ENCODE results near the gene MACROH2A2. TPM values are rescaled to one million over a fixed set of nuclear protein-coding genes. Genes with fewer than 3 reads are reported as not detected.

The MACROH2A2 gene
- total RNA-seq, 1 donor, result 10.0 TPM

DNA sequence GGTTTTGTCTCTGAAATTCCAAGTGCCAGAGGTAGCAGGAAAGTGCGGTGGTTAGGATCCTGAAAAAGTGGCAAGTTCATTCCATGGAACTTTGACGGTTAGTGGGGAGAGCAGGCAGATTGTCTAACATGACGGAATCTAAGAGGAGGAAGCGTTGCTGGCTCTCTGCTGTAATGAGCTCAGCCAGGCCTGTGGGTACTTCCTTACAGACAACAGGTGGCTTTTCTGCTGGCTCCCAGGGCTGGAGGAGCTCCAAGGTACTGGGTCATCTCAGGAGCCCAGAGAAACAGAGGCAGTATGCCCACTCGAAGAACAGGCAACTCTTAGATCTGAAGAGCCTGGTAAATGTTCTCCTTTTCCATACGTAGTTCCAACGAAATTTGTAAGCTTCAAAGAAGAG, 83.0 kb downstream of the MACROH2A2 start:
- DNase-seq (ENCODE audit: low read depth), result no peak
- TF ChIP-seq, protein P1, sequence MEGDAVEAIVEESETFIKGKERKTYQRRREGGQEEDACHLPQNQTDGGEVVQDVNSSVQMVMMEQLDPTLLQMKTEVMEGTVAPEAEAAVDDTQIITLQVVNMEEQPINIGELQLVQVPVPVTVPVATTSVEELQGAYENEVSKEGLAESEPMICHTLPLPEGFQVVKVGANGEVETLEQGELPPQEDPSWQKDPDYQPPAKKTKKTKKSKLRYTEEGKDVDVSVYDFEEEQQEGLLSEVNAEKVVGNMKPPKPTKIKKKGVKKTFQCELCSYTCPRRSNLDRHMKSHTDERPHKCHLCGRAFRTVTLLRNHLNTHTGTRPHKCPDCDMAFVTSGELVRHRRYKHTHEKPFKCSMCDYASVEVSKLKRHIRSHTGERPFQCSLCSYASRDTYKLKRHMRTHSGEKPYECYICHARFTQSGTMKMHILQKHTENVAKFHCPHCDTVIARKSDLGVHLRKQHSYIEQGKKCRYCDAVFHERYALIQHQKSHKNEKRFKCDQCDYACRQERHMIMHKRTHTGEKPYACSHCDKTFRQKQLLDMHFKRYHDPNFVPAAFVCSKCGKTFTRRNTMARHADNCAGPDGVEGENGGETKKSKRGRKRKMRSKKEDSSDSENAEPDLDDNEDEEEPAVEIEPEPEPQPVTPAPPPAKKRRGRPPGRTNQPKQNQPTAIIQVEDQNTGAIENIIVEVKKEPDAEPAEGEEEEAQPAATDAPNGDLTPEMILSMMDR (IDR thresholded peaks at IDR 0.05; ENCODE audit: insufficient read depth, low read length), result no peak
- no peak overlapping the region for H3K4me3 ChIP-seq (ENCODE audit: low read depth, low read length)

DNA sequence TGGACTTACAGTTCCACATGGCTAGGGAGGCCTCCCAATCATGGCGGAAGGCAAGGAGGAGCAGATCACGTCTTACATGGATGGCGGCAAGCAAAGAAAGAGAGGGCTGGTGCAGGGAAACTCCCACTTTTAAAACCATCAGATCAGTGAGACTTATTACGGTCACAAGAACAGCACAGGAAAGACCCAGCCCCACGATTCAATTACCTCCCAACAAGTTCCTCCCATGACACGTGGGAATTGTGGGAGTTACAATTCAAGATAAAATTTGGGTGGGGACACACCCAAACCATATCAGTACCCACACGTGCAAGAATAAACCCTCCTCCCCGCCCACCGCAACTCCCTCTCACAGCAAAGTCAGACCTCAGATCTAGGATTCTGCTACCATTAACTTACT, 84.5 kb downstream of the MACROH2A2 start:
- no peak for DNase-seq (ENCODE audit: low read depth)
- no peak overlapping the region for H3K4me3 ChIP-seq (ENCODE audit: low read depth, low read length)
- TF ChIP-seq, protein P1 (IDR thresholded peaks at IDR 0.05; ENCODE audit: insufficient read depth, low read length), result no peak

DNA sequence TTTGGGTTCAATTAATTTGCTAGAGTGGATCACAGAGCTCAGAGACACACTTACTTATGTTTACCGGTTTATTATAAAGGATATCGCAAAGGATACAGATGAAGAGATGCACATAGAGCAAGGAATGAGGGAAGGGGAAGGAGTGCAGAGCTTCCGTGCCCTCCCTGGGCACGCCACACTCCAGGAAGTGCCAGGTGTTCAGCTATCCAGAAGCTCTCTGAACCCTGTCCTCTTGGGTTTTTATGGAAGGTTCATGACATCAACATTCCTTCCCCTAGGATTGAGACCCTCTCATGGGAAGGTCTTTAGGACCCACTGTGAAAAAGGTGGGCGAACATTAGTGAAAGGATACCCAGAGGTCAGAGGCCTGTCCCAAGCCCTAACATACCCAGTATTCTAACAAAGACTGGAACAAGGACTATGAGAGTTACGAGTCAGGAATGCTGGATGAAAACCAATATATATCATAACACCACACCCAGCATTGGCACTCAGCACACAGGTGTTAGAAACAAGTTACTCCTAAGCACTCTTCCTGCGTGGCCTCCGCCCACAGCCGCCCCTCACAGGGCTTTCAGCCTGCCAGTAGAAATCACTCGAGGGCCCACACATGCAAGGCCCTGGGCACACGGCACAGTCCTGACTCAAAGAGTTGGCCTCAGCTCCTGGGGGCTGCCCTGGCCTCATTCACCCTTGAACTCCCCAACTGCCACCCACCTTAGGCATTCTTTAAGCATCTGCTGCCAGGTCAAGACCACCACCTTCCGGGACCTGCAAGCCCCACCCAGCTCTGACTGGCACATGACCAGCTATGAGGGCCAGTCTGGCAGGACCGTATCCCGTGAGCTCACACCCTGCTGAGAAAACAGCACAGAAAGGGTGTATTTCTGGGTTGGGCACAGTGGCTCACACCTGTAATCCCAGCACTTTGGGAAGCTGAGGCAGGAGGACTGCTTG, 85.6 kb downstream of the MACROH2A2 start:
- H3K4me3 ChIP-seq (ENCODE audit: low read depth, low read length), result no peak overlapping the region
- TF ChIP-seq, protein P1 (IDR thresholded peaks at IDR 0.05; ENCODE audit: insufficient read depth, low read length), result no peak
- DNase-seq (ENCODE audit: low read depth), result no peak

DNA sequence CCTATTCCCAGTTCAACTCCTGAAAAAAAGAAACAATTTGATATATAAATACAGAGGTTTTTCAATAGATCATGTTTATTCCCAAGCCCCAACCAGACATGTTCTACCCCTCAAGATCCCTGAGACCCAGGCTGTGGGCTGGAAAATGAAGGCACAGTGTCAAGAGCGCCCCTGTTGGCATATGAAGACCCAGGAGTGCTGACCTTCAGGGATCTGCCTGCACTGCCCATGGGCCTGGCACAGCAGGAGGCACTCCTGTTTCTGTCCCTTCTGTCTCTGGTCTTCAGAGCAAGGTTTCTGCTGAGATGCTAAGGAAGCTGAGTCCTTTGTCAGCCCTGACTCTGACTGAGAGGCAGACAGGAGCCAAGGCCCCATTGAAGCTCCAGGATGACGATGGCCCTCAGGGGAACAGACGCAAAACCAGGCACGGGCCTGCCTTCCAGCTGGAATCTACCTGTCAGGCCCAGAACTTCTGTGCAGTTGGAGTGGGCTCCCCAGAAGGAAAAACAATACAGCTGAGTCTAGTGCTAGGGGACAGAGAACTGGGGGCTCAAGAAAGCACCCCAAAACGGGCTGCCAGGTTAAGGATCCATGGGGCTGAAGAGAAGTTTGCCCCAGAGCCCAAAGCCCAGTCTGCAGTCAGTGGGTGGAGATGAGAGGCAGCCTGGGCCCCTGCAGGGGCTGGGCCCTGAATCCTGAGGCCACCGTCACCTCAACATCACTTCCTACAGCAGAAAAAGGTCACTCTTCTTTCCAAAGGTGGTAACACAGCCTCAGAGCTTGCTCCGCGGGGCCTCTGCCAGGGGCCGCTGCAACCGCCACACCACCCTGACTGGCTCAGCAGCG, 86.7 kb downstream of the MACROH2A2 start:
- no peak overlapping the region for H3K4me3 ChIP-seq (ENCODE audit: low read depth, low read length)
- TF ChIP-seq, protein P1 (IDR thresholded peaks at IDR 0.05; ENCODE audit: insufficient read depth, low read length), result no peak
- no peak for DNase-seq (ENCODE audit: low read depth)

DNA sequence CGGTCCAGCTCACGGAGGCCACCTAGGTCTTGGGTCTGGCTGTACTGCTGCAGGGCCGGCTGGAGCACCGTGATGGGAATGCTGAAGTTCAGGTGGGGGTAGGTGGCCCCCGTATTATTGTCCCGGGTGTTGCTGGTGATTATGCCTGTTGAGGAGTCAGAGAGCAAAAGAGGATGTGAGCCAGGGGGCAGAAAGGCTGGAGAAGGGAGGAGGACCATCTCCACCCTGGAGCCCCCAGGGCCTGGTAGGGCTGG, 87.3 kb downstream of the MACROH2A2 start:
- no peak overlapping the region for H3K4me3 ChIP-seq (ENCODE audit: low read depth, low read length)
- DNase-seq (ENCODE audit: low read depth), result no peak
- TF ChIP-seq, protein P1 (IDR thresholded peaks at IDR 0.05; ENCODE audit: insufficient read depth, low read length), result no peak

DNA sequence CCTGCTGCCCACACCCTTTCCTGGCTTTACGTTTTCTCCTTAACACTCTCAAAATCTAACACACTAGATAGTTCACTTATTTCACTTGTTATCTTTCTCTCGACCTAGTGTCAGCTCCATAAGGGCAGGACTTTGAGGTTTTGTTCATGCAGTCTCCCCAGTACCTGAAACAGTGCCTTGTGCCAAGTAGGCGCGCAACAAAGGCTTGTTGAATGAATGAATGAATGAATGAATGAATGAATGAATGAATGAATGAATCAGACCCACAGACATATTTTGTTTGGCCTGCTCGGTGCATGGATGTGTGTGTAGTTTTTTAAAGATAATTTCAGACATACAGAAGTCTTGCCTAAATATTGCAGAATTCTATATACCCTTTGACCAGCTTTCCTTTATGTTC, 87.7 kb downstream of the MACROH2A2 start:
- no peak overlapping the region for H3K4me3 ChIP-seq (ENCODE audit: low read depth, low read length)
- TF ChIP-seq, protein P1 (IDR thresholded peaks at IDR 0.05; ENCODE audit: insufficient read depth, low read length), result no peak
- no peak for DNase-seq (ENCODE audit: low read depth)

Data from fibroblast of the aortic adventitia (primary cell).